RWPE1 (cell line): Measurements from ENCODE around the gene PLIN4.

Source experiments
- CTCF ChIA-PET: fragments of 350-600 bp; sonication (Branson Sonifier 250); formaldehyde crosslinking; extraction: SDS; loops from one replicate; lab custom pipeline; 2021; lab: Yijun Ruan, JAX
- POLR2A ChIA-PET: fragments of 400-600 bp; formaldehyde crosslinking; extraction: SDS; loops from one replicate; lab custom pipeline; 2020; ENCODE audit warnings: antibody characterized with exemption; ENCODE audit not compliant: low non-redundant PET; lab: Yijun Ruan, JAX
- DNase-seq: peaks from one replicate; pipeline ENCODE4 v3.0.0; 2012; ENCODE audit warnings: low spot score
- H3K27ac ChIP-seq: fragments of 450-650 bp; 2 replicates; pipeline ENCODE4 v1.5.1; 2017
- TF ChIP-seq, protein P1 (sequence below): fragments of 450-650 bp; conservative IDR thresholded peaks from 2 replicates; pipeline ENCODE4 v1.5.1; 2017; ENCODE audit warnings: low read depth, mild to moderate bottlenecking

Gene PLIN4

DNA sequence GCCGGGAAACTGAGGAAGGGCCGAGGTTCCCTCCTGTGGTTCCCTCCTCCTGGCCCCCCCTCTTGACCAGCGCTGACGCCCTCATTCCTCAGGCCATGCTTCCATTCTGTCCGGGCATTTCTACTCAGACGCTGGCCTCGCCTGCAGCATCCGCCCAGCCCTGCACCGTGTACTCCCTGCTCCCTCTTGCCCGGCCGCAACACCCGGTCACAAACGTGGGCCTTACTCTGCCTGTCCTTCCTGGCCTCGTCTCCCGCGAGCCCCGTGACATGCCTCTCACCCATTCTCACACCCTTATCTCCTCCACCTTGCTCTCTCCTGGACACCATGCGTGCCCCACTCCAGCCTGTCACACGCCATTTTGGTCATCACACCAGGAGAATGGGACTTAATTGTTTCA lies 34.9 kb downstream of the PLIN4 start:
- CTCF ChIA-PET = no interaction called here
- H3K27ac ChIP-seq = no peak overlapping the region
- POLR2A ChIA-PET = no interaction called here
- TF ChIP-seq, protein P1, sequence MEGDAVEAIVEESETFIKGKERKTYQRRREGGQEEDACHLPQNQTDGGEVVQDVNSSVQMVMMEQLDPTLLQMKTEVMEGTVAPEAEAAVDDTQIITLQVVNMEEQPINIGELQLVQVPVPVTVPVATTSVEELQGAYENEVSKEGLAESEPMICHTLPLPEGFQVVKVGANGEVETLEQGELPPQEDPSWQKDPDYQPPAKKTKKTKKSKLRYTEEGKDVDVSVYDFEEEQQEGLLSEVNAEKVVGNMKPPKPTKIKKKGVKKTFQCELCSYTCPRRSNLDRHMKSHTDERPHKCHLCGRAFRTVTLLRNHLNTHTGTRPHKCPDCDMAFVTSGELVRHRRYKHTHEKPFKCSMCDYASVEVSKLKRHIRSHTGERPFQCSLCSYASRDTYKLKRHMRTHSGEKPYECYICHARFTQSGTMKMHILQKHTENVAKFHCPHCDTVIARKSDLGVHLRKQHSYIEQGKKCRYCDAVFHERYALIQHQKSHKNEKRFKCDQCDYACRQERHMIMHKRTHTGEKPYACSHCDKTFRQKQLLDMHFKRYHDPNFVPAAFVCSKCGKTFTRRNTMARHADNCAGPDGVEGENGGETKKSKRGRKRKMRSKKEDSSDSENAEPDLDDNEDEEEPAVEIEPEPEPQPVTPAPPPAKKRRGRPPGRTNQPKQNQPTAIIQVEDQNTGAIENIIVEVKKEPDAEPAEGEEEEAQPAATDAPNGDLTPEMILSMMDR = no peak
- DNase-seq = no peak

DNA sequence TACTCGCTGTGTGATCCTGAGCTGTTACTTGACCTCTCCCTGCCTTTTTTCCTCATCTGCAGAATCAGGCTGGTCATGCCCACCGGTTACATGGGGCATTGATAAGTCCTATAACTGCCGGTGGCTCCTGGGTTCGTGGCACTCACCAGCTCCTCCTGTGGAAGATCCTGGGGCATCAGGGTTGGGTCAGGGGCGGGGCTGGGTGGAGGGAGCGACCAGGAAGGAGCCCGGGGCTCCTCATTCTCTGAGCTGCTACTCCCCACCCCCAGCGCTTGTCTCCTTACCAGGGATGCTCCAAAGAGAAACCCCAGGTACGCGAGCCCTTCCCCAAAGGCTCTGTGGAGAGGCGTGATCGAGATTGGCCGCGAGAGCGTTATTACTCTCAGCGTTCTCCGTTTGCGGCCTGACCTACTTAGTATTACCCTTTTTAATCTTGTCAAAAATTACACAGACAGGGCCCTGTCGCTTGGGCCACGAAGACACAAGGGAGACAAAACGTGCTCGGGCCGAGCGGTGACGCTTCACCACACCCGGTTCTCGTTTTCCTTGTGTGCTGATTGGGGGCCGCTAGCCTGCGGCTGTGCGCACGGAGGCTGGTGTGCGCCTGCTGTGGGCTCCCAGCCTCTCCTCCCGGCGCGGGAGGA lies 35.4 kb downstream of the PLIN4 start:
- TF ChIP-seq, protein P1 = no peak
- ChIA-PET CTCF (interaction anchor here (0.9 kb wide), 1 partner anchor 336 kb away, joined by 4 read pairs; no protein-coding TSS in a partner anchor), POLR2A (interaction anchor here (0.6 kb wide), 1 partner anchor 11 kb away, joined by 3 read pairs; no protein-coding TSS in a partner anchor)

DNA sequence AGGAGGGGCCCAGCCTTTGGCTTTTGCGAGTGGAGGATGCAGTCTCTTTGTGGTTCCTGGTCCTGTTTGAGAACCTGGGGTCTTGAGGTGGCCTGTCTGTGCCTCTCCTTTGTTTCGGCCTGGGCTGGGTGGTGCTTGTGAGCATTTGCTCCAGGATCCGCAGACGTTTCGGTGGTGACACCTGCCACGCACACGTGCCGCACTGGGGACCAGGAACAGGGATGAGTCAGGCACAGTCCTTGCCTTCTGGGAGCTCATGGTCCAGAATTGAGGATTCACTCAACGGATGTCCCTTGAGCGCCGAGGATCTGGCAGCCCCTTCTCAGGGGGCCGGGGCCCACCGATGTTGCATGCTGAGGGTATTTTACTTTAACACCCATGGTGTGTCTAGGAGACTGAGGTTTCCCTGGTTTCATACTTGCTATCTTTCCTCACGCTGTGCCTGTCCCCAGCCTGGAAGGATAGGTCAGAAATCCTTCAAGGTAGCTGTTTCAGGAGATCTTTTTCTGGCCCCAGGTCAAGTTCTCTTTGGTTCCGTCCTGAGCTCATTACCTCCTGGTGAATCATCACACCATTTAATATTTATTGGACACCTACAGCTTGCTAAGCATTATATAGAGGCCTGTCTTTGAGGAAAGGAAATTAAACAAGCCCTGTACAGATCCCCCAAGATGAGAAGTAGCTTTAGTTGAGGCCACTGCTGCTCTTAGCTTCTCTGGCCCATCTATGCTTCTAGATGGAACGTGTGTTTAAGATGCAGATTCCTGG lies 41.1 kb downstream of the PLIN4 start:
- TF ChIP-seq, protein P1 = no peak
- ChIA-PET CTCF (no interaction called here), POLR2A (no interaction called here)
- H3K27ac ChIP-seq = peak overlapping the region; percentile 24
- DNase-seq = peak; percentile 15

More for the DNA sequence above, 35.4 kb downstream of the PLIN4 start:
- peak overlapping the region; percentile 7; the same call in 1 of the 2 replicates for H3K27ac ChIP-seq
- DNase-seq = no peak

DNA sequence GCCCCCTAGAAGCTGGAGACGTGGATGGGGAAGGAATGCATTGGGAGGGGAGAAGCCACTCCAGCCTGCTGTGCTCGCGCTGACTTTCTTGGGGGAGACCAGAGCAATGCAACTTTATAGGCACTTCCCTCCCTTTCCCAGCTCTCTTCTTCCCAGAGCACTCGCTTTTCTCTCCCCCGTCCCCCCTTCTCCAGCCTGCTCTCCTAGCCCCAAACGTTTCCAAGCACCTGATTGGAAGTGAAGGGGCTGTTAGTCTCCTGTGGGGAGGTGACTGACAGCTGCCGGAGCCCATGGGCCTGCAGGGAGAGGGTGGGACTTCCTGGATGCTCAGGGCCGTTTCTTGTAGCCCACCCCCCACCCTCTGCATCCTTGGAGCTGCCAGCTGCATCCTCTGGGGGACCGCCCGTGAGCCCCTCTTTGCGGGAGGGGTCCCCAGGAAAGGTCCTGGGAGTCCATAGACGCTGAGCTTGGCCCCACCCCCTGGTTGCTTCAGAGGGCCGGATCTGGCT lies 43.7 kb downstream of the PLIN4 start:
- ChIA-PET CTCF (interaction anchor here (0.7 to 0.8 kb wide), 2 partner anchors 50 to 51 kb away, joined by 3 to 6 read pairs; no protein-coding TSS in a partner anchor), POLR2A (no interaction called here)
- H3K27ac ChIP-seq = peak overlapping the region; percentile 97
- peak; percentile 59 for DNase-seq
- TF ChIP-seq, protein P1 = no peak

DNA sequence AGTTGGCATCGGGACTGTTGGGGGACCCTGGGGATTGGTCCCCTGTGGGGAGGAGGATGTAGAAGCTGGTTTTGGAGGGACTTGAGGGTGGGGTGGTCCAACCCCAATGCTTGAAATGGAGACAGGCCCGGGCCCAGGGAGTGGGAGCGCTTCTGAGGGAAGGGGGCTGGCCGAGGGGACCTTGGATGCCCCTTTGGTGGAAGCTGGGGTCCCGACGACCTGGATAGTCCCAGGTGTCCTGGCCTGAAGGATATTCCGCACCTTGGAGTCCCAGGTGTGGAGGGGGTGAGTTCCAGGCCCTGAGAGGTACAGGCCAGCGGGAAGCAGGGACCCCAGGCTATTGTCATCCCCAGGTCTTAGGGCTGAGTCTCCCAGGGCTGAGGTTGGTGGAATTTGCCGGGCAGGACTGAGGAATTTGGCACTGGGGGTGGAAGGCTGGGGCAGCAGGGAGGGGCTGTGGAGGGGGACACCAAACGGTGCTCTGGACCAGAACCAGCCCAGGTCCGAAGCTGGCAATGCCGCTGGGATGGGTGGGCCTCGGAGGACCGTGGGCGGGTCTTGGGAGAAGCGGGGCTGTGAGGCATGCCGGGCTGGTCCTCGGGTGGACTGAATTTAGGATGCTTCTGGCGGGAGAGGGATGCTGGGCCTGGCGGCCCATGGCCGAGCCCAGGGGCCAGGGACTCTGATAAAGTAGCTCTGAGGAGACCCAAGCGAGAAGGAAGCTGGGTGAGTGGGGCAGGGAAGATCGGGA lies 44.3 kb downstream of the PLIN4 start:
- peak overlapping the region; percentile 97 for H3K27ac ChIP-seq
- ChIA-PET POLR2A (no interaction called here), CTCF (interaction anchor here (0.5 kb wide), 1 partner anchor 625 kb away, joined by 3 read pairs; no protein-coding TSS in a partner anchor)
- peak; percentile 20 for DNase-seq
- TF ChIP-seq, protein P1 = no peak
